Hematopoietic multipotent progenitor cell treated with erythropoietin and hydrocortisone succinate and interleukin-3 and kit ligand, for 8 days (in vitro differentiated cells): ENCODE data around the gene NCKAP1.
"Not testable (repeated sequence)": the region's sequence is repeated elsewhere in the genome, so short reads cannot be mapped to it uniquely, and the experiment has no call there.

Source experiments
- DNase-seq: peaks from one replicate; pipeline ENCODE4 v3.0.0-alpha.2; 2015

Gene NCKAP1

DNA sequence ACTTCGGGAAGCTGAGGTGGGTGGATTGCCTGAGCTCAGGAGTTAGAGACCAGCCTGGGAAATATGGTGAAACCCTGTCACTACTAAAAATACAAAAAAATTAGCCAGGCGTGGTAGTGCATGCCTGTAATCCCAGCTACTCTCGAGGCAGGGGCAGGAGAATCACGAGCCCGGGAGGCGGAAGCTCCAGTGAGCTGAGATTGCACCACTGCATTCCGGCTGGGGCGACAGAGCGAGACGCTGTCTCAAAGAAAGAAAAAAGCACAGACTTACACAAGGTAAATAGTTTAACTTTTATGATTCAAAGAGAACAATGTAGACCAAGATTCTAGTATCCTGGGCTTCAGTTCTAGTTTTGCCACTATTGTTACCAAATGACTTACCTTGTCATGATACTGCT, 37.4 kb downstream of the NCKAP1 start:
- no peak for DNase-seq

GRCh38 chr2:182999348-183000028, 38.8 kb downstream of the NCKAP1 start:
- DNase-seq = no peak

DNA sequence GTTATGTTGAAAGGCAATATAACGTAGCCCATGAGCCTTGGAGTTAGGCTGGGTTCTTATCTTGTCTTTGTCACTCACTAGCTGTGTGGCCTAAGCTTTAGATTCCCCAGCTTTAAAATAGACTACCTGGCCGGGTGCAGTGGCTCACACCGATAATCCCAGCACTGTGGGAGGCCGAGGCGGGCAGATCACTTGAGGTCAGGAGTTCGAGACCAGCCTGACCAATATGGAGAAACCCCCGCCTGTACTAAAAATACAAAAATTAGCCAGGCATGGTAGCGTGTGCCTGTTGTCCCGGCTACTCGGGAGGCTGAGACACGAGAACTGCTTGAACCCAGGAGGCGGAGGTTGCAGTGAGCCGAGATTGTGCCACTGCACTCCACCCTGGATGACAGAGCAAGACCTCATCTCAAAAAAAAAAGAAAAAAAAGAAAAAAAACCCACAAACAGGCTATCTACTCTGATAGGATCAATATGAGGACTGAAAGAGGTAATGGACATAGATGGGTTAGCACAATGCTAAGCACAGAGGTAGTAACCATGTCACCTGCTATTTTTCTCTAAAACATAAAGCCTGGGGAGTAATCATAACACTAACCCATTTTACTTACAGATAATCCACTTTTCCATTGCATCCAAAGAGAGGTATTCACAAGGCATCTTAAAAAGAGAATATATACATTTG, 43.9 kb downstream of the NCKAP1 start:
- no peak for DNase-seq

GRCh38 chr2:182982941-182983340, 55.3 kb downstream of the NCKAP1 start:
- DNase-seq = no peak

- not testable (repeated sequence) for DNase-seq
These were observed 56.8 kb downstream of the NCKAP1 start for GRCh38 chr2:182981475-182981874.

- DNase-seq = no peak
These were observed 57.6 kb downstream of the NCKAP1 start for GRCh38 chr2:182980652-182981051.

DNA sequence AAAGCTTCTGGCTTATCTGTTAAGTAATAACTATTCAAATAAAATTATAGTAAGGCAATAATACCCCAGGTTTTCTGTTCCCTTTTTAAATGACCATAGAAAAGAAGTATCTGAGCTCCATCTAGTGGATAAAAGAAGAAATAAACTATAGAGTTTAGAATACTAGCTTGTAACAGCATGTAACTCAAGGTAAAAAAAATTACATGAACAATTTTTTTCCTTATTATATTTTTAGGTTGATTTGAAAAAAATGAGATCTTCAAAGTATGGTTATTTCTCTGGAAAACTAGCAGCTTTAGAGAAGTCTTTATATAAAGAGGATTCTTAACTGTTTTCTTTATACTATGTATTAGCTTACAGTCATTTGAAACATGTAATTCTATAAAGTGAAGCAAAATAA, 58.1 kb downstream of the NCKAP1 start:
- DNase-seq = peak; percentile 57

GRCh38 chr2:182977463-182977862, 60.8 kb downstream of the NCKAP1 start:
- DNase-seq = no peak

DNA sequence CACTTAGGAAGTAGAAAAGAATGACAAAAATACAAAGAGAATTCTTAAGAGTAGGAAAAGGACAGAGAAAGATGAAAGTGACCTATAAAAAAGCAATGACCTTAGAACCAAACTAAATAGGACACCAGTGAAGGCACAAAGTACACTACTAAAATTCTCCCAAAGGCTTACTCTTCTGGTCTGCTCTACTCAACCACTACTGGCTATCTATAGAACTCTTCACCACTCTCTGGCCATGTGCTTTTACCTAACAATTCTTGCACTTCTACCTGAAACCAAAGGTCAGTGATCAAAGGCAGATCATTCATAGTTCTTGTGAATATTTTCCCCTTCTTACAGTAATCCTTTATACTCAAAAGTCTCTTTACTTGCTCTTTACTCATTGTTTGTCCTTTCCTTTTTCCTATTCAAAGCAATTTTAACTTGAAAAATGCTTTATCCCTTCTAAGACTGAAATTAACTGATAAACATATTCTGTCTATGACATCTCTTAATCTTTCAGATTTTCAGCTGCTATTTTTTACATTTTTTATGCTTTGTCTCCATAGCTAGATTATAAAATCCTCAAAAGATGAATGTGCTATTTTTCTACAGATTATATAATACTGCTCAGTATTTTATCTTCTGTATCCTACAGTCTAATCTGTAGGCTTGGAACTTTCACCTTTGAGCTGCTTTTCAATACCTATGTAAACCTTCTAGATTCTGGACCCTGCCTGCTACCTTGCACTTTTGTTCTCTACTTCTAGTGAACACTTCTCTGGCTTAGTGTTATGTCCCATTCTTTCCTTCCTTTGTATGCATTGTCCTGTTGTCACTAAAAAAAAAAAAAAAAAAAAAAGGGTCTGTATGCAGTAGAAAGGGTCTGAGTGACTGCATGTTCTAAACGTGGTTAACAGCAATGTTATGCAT, 64.6 kb downstream of the NCKAP1 start:
- DNase-seq = no peak

GRCh38 chr2:182972548-182972942, 65.7 kb downstream of the NCKAP1 start:
- DNase-seq = no peak

DNA sequence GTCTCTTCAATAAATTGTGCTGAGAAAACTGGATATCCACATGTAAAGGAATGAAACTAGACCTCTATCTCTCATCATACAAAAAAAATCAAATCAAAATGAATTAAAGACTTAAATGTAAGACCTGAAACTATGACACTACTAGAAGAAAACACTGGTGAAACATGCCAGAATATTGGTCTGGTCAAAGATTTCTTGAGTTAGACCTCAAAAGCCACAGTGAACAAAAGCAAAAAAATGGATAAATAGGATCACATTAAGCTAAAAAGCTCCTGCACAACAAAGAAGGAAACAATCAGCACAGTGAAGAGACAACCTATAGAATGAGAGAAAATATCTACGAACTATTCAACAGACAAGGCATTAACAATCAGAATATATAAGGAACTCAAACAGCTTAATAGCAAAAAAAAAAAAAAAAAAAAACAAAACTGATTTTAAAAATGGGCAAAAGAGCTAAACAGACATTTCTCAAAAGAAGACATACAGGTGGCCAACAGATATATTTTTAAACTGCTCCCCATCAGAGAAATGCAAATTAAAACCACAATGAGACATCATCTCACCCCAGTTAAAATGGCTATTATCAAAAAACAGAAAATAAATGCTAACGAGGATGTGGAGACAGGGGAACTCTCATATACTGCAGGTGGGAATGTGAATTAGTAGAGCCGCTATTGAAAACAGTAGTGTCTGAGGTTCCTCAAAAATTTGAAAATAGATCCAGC, 66.3 kb downstream of the NCKAP1 start:
- no peak for DNase-seq

DNA sequence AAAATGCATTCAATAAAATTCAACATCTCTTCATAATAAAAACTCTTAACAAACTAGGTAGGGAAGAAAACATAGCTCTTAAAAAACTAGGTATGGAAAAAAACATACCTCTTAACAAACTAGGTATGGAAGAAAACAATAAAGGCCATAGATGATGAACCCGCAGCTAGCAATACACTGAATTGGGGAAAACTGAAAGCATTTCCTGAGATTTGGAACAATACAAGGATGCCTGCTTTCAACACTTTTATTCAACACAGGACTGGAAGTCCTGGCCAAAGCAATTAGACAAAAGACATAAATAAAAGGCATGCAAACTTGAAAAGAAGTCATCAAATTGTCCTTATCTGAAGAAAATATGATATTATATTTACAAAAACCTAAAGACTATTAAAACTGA, 67.8 kb downstream of the NCKAP1 start:
- no peak for DNase-seq

DNA sequence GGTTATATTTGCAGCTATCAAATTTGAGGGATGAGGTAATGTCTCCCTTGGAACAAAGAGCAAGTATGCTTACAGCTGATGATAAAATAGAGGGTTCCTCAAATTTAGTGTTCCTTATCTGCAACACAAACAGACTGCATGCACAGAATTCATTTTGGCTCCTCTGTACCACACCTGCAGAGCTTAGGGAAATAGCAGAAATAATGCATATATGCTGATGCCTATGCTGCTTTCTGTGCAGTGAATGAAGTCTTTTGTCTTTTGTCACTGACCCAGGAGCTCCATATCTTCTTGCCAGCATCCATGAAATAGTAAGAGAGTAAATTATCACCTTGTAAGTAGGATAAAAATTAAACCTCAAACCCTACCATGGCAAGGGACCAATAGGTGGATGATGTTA, 69.8 kb downstream of the NCKAP1 start:
- no peak for DNase-seq

- DNase-seq = not testable (repeated sequence)
These were observed 71.9 kb downstream of the NCKAP1 start for GRCh38 chr2:182966356-182966755.

DNA sequence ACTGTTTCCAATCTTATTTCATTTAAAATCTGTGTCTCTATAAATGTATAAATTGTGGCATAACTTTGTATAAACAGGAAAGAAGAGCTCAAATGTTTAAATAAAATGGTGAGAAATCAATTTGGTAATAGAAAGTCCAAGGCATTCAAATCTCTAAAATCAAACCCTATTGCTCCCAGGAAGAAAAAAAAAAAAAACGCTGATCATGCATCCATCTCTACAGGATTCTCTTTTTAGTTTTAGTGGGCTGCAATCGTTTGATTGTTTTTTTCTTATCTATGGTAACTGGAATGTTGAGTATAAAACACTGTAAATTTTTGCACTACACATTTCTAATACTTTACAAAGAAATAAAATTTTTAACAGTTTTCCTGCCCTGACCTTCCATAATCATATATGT, 75.6 kb downstream of the NCKAP1 start:
- no peak for DNase-seq

DNA sequence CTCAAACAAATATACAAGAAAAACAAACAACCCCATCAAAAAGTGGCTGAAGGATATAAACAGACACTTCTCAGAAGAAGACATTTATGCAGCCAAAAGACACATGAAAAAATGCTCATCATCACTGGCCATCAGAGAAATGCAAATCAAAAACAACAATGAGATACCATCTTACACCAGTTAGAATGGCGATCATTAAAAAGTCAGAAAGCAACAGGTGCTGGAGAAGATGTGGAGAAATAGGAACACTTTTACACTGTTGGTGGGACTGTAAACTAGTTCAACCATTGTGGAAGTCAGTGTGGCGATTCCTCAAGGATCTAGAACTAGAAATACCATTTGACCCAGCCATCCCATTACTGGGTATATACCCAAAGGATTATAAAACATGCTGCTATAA, 77.4 kb downstream of the NCKAP1 start:
- DNase-seq = not testable (repeated sequence)

GRCh38 chr2:182954789-182955188, 83.5 kb downstream of the NCKAP1 start:
- no peak for DNase-seq

- DNase-seq = no peak
These were observed 85.4 kb downstream of the NCKAP1 start for GRCh38 chr2:182952741-182953450.

DNA sequence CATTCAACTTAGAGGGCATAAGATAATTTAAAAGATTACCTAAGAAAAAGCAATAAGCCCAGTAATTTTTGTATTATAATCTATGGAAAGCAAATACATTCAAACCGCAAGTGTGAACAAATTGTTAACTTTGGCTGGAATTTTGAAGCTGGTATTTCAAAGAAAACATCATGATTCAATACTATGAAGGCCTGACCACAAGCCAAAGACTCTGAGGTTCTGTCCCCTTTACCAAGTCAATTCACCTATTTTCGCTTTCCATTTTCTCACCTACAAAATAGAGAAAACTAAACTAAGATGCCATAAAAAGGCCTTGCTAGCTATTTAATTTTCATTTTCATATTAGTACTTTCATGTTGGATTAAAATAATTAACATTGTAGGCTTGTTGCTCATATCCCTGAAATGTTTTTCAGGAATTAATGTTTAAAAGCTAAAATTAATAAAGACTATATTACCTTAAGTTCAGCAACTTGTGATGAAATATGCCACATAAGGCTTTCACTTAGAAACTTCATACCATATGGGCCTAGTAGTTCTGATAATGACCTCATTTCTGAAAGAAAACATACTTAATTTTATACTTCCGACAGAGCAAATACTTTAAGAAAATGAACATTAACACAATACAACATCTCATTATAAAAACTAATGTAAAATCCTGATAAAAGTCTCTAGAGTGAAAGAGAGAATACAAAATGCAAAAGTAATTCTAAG, 86.2 kb downstream of the NCKAP1 start:
- DNase-seq = no peak

- DNase-seq = no peak
These were observed 87.7 kb downstream of the NCKAP1 start for GRCh38 chr2:182950546-182950945.

GRCh38 chr2:182949572-182950189, 88.6 kb downstream of the NCKAP1 start:
- DNase-seq = no peak
